Midbrain (tissue), 1 donor: ENCODE measurements around the gene APRT.

Source experiments
- DNase-seq: peaks from one replicate; lab custom pipeline; 2025; lab: John Stamatoyannopoulos, UW

APRT gene

DNA sequence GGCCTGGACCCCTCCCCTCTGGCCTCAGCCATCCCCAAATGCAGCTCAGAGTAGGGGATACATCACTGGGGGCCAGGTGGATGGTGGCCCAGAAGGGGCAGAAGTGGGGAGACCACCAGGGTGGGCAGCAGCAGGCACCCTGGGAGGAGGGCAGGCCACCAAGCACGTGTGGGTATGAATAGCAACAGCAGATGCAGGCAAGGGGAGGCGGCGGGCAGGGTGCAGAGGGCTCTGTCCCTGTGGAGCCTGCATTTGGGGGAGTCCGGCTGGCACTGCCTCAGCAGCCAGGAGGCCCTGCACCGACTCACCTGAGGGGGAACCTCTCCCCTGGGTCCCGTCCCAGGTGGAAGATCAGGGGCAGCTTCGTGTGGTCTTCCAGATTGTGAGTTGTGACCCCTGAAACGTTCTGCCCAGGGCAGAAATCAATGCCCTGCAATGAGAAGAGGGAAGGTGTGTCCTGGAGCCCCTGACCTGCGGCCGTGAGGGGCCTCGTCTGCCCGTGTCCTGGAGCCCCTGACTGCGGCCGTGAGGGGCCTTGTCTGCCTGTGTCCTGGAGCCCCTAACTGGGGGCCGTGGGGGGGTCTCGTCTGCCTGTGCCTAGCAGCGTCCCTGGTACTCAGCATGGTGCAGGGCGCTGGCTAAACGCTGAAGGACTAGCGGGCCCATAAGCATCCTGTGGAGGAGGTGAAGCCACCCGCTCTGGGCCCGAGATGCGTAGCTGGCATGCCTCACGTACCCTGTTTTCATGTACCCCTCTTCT is 10.7 kb upstream of the APRT start:
- no peak for DNase-seq

DNA sequence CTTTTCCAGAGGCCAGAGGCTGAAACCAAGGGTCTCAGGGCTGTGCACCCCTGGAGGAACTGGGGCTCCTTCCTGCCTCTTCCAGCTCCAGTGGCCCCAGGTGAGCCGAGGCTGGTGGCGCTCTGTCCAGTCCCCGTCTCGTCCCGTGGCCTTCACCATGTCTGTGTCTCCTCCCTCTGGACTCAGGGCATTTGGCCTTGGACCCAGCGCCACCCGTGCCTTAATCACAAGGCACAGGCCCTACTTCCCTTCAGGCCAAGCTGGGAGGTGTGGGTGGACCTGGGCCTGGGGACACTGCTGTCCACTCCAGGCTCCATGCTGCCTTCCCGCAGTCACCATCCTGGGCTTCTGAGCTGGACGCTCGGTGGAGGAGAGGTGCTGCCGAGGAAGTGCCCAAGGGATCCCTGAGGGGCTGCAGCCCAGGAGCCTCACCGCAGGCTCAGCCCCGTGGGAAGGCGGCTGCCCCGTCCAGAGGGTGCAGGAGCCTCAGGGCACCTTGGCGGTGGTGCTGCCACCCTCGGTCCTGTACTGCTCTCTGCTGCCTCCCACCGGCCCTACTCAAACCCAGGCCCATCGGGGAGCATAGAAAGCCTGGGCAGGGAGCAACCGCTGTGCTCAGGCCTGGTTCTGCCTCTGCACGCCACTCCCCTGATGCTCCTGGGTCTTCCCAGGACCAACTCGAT is 9.6 kb upstream of the APRT start:
- no peak for DNase-seq

DNA sequence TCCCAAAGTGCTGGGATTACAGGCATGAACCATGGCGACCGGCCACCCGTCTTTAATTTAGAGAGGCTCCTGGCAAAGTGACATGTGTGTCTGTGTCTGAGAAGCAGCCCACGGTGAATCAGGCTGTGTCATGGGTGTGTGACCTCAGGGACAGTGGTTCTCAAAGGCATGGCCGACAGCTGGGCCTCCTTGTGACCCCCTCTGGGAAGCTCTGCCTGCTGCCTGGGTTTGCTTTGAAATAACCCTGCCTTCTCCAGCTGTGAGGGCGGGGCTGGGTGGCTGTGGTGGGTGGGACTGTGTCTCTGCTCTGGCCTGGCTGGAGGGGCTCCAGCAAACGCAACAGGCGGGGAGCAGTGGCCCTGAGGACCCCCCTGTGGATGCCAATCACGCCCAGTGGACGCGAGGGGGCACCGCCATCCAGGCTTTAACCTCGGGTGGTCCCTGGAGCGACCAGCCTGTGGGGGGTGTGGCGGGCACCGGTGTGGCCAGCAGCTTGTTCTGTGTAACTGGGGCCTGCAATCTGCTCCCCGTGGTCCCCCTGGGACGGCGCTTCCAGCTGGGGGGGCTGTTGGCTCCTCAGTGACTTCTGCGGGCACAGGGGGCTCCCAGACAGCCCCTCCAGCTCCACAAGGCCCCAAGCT is 8.8 kb upstream of the APRT start:
- DNase-seq: no peak

DNA sequence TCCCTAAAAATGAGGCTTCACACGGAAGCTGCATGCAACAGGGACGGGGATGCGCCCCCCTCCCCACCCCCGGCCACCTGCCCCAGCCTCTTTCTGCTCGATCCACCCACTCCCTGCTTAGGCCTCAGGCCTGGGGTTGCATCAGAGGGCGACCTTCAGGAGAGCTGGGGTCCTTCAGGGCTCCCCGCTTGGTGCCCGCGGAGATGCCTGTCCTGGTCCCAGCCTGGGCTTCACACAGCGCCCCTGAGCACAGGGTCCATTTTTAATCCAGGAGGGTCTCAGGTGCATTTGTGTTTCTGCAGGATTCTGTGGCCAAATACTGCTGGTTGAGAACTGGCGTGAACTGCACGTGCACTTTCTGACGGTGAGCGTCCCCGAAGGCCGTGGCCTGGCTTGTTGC is 7.4 kb upstream of the APRT start:
- DNase-seq: no peak

DNA sequence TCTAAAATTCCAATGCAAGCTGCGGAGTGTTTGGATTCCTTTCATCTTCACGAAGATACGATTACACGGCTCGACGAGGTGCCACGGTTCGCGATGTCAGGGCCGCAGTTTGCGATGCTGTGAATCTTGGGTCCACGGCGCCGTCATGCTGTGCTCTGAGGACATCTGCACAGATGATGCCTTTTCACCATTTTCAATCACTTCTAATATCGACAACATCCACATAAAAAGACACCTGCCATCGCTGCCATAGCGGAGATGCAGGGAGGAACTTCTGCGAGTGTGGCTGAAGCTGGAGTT is 6.8 kb upstream of the APRT start:
- DNase-seq: no peak

DNA sequence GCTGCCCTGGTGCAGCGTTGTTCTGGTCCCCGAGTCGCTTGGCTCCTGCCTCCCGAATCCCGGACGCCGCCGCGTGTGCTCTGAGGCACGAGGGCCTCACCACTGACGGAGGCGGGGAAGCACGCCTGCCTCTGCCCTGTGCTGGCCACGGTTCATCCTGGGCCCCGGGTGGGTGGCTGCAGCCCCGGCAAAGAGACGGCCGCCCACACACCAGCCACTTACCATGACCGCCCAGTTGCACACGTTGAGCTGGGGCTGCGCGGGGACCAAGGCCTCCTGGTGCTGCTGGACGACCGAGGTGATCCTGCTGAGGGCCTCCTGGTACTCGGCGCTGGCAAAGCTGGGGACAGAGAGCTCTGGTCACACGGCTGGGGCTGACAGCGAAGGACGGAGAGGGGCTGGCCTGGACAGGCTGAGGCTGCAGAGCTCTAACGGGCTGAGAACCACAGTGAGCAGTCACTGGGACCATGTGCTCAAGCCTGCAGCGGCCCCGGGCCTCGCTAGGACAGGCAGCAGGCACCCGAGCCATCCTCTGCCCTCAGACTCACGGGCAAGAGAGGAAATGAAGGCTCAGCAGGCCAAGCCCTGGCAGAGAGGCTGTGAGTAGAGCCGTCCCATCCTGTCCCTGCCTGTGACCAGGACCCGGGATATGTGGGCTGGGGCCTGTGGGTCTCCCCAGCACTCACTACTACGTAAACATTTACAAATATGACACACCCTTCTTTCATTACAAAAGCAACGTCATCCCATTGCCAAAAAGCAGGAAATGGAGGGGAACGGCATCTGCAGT is 6.3 kb upstream of the APRT start:
- DNase-seq: no peak

DNA sequence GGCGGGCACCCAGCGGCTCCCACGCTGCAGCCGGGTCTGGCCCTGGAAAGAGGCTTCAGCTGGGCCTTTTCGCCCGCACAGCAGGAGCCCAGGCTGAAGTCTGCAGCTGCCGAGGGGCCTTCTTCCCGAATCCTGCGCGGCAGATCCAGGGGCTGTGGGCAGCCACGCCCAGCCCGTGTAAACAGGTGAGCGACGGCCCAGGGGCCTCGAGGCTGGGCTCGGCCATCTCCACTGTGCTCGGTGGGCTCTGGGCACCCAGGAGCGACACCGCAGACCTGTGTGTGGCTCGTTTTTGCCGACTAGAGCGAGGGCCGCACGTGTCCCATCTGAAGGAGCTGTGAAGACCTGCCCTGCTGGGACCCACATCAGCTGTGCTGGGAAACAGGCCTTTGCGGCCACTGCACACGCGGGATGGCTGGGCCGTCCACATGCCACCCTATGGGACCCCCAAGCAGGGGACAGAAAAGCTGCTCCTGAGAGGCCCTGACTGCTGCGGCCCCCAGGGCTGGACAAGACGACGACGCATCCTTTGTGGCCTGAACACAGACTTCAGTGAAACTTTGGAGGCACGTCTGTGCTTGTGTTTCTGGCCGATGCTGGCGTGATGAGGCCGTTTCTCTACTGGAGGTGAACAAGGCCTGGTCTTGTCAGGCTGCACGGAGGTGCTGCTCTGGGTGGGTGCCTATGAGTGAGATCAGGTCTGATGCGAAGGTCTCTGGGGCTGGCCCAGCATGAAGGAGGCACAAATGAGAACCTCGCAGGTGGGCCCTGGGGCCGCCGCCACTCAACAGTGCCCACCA is 5.2 kb upstream of the APRT start:
- no peak for DNase-seq

DNA sequence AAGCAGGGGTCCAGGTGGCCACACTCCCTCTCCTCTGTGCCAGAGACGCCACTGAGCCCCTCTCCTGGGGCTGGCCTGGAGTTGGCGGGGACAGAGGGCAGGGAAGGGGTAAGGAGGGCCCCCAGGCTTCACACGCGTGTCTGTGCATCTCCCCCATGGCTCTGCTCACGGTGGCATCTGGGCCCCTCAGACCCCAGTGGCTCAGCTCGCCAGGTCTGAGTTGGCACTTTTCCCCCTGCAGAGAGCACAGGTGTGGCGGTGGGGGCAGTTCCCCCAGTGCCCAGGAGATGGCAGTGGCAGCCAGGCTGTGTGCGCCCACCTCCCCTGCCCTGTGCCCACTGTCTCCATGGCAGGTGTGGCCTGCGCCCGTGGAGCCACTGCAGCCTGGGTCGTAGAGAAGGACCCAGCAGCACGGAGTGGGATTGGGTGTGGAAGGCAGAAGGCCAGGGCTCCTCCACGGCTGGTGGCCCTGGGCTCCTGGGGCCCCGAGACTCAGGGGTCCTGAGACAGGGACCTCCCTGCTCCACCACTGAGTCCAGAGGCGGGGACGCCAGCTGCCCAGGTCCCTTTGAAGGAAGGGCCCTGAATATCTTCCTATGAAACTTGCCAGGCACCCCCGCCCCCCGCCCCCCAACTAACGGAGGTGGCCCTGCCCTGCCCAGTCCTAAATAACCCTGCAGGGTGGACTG is 4.3 kb upstream of the APRT start:
- no peak for DNase-seq

DNA sequence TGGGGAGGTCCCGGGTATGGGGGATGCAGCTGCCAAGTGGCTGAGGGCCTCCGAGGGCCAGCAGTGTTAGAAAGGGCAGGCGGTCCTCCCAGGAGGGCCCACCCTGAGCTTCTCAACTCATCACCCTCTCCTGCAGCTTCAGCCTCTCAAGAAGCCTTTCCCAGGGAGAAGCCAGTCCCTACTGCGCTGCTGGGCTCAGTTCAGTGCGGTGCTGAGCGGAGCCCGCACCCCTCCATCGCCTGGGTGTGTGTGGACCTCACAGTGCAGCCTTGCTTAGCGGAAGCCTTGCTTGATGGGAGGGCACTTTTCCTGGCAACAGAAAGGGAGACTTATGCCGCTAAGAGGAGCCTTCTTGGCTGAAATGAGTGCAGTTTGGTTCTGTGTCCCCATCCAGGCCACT is 3.5 kb upstream of the APRT start:
- DNase-seq: no peak

DNA sequence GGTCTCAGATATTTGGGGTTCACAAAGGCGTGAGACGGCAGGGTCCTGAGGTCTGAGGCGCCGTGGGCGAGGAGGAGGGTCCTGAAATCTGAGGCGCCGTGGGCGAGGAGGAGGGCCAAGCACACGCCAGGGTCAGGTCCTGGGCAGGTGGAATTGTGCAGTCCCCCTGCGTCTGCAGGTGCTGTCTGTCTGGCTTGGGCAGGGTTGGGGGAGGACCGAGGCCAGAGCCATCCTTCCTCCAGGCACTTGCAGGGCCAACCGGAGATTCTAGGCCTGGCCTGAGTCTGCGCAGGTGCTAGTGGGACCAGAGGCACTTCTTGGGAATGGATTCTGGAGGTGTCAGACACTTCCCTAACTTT is 2.4 kb upstream of the APRT start:
- DNase-seq: no peak

DNA sequence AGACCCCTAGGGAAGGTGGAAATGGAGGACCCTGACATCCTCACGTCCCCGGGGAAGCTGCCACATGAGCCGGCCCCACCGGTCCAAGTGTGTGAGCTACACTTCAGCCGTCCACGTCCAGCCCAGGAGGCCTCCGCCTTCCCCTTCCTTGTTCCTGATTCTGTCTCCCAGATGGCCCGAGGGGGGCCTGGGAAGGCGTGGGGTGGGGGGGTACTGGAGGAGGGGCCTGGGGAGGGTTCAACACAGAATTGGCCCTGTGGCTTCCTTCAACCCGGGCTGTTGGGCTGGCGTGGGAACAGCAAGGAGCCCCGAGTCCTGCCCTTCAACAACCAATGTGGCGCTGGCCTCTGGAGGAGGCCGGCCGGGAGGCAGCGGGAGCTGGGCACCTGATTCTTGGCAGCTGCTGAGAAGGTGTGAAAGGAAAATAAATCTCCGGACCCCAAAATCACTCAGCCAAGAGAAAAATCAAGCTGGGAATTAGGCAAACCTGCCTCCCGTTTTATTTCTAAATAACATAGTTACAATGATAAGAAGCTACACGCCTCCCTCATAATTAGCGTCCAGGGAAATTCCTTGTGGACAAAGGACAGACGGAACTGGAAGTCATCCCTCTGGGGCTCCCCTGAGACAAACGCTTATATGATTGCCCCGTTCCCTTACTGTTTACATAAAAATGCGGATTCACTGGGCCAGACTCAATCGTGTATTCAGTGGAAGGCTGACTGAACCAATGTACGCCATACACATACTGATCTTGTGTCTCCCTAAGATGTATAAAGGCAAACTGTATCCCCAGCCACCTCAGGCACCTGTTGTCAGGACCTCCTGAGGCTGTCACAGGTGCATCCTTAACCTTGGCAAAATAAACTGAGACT is 1.8 kb upstream of the APRT start:
- DNase-seq: no peak

DNA sequence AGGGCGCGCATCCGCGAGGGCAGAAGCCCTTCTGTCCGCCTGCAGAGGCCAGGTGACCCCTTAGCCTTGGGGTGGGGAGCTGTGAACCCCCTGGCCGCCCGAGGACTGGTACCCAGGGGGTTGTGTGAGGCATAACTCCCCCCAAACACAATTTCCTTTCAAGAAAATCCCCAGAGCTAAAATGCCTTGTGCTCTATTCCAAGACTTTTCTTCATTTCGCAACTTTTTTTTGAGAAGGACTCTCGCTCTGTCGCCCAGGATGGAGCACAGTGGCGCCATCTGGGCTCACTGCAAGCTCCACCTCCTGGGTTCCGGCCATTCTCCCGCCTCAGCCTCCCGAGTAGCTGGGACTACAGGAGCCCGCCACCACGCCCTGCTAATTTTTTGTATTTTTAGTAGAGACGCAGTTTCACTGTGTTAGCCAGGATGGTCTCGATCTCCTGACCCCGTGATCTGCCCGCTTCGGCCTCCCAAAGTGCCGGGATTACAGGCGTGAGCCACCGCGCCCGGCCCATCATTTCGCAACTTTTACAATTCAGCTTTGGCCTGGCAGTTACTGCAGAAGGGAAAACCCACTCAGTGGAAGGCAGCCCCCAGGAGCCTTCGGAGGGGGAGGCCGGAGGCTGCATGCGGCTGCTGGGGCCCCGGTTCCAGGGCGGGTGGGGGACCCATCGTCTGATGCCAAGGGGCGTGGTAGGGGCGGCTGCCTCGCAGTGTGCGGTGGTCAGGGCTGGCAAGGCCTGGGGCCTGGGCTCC is 963 bp upstream of the APRT start:
- DNase-seq: no peak

DNA sequence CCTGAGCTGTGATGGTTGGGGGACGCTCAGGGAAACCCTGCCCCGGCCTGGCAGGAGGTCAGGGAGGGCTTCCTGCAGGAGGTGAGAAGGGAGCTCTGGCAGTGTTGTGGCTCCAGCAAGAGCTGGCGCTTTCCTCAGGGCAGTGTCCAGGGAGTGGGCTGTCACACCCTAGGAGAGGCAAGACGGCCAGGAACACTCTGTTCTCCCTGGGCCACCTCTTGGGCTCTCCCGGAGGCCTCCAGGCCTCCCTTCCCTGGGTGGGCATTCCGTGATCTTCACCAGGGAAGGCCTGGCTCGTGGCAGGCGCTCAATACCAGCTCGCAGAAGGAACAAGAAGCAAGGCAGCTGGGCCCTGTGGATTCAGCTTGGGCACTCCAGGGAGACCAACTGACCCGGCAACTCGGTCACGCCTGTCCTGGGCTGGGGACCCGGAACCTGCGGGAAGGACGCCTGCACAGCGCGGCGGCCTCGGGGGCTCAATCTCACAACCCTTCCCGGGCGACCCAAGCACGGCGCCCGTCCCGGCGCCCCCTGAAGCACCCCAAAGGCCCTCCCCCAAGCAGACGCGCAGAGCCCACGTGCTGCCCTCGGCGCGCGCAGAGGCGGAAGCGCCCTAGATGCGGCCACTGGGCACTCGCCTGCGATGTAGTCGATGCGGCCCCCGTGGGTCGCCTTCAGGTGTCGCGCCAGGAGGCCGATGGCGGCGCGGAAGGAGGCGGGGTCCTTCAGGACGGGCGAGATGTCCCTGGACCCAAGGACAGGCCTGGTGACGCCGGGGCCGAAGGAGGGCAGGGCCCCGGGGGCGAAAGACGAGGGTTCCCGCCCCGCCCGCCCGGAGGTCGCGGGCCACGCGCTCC is 588 bp downstream of the APRT start:
- DNase-seq: peak; percentile 93

DNA sequence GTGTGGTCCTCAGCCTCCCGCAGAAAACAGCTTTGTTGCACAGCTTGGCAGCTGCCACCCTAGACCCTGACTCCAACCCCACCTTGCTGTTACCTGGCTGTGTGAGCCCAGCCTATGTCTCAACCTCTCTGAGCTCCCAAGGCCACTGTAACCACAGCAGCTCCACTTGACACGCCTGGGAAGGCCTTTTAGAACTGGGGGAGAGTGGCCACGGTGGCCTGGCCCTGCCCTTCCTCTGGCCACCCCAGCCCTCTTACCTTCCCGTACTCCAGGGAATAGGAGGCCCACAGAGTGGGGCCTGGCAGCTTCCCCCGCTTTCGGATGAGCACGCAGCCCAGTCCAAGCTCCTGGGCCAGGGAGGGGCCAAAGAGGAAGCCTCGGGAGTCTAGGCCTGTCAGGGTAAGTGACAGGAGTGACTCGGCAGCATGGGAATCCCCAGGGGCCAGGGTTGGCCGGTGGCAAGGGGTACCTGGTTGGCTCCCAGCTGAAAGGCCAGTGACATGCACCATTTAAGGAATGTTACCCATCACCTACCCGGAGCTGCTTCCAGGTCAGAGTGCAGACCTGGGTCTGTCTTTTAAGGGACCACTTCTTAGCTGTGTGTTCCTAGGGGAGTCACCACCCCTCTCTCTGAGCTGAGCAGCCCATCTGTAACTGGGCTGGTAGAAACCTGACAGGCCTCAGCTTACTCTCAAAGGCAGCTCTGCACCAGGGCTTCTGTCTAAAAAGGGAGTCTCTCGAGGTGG is 1.4 kb downstream of the APRT start:
- DNase-seq: no peak

DNA sequence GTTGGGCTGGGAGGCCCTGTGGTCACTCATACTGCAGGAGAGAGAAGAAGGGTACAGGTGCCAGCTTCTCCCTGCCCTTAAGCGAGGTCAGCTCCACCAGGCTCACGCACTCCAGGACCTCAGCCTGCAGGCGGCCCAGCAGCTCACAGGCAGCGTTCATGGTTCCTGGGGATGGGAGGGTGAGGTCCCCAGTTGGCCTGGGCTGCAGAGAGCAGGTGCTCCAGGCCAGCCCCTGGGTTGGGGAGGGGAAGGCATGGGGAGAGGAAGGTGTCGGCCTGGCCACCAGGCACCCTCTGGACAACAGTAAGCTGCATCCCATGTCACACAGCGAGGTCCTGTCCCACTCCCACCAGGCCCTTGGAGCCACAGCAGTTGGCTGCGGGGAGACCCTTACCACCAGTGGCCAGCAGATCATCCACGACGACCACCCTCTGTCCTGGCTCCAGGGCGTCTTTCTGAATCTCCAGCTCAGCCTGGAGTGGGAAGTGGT is 2.0 kb downstream of the APRT start:
- DNase-seq: no peak

DNA sequence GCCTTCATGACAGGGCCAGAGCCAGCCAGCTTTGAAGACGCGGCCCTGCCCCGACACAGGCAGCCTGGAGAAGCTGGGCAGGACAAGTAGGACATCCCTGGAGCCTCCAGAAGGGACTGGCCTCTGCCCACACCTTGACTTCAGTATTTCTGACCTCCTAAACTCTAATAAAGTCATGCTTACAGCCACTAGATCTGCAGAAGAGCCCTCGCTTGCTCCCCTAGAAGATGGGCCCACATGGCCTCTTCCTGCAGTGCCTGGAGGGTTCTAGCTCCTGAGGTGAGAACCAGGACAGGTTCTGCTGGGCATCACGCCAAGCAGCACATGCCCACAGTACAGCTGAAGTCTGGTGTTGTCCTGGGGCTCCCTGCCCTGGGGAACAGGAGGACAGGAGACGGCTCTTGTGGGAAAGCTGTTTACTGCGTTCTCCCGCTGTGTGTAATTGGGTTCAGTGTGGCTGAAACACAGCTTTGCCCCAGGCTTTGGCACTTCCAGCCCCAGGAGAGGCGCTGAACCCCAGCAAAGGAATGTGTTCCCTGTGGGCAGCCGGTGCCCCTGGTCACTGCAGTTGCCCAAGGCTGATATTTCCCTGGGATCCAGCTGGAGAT is 2.6 kb downstream of the APRT start:
- DNase-seq: no peak
